IMR-90 (cell line): ENCODE measurements around the gene MASP2. TPM values are rescaled to one million over a fixed set of nuclear protein-coding genes. Genes with fewer than 3 reads are reported as not detected.

Source experiments
- ATAC-seq: fragments of 200-7000 bp; cut with Tn5 transposase; 2 replicates; pipeline ENCODE4 v1.9.1; 2020; ENCODE audit warnings: low read depth, mild to moderate bottlenecking, moderate library complexity
- BruUV-seq: library from RNA; stranded (reverse); fragments of 400-500 nt; replicated peaks from 2 replicates; lab custom pipeline; 2021; lab: Mats Ljungman, UMichigan
- CTCF ChIA-PET: fragments of 300-600 bp; formaldehyde crosslinking; extraction: SDS; loops from one replicate; lab custom pipeline; 2021; ENCODE audit warnings: antibody characterized with exemption; lab: Yijun Ruan, JAX
- POLR2A ChIA-PET: fragments of 300-600 bp; sonication (Branson Sonifier 250); formaldehyde crosslinking; loops from one replicate; lab custom pipeline; 2022; ENCODE audit warnings: antibody characterized with exemption; ENCODE audit not compliant: unreplicated experiment; lab: Charles Lee
- DNase-seq: peaks from one replicate; pipeline ENCODE4 v3.0.0; 2013
- H2AFZ ChIP-seq: replicated peaks from 2 replicates; pipeline ENCODE3; 2013; ENCODE audit warnings: low read length, mild to moderate bottlenecking; ENCODE audit not compliant: poor library complexity
- H2AK5ac ChIP-seq: 2 replicates; pipeline ENCODE4 v1.6.1; 2013; ENCODE audit warnings: low read depth, low read length, inconsistent platforms
- H2AK9ac ChIP-seq: replicated peaks from 2 replicates; pipeline ENCODE3; 2013; ENCODE audit warnings: mild to moderate bottlenecking, low read depth, low read length, moderate library complexity; ENCODE audit not compliant: poor library complexity
- H2BK120ac ChIP-seq: 2 replicates; pipeline ENCODE4 v1.6.1; 2013; ENCODE audit warnings: low read depth, low read length, inconsistent platforms
- H2BK15ac ChIP-seq: 3 replicates; pipeline ENCODE4 v1.6.1; 2013; ENCODE audit warnings: low read depth, low read length, inconsistent platforms
- H2BK20ac ChIP-seq: 2 replicates; pipeline ENCODE4 v1.6.1; 2013; ENCODE audit warnings: low read depth, mild to moderate bottlenecking, inconsistent platforms, low read length, moderate library complexity
- H2BK5ac ChIP-seq: 2 replicates; pipeline ENCODE4 v1.6.1; 2013; ENCODE audit warnings: mild to moderate bottlenecking, low read depth, low read length, inconsistent platforms; ENCODE audit not compliant: poor library complexity, severe bottlenecking
- H3K14ac ChIP-seq: replicated peaks from 2 replicates; pipeline ENCODE4 v1.6.1; 2013; ENCODE audit warnings: low read depth, low read length, inconsistent platforms
- H3K18ac ChIP-seq: 2 replicates; pipeline ENCODE4 v1.6.1; 2013; ENCODE audit warnings: low read depth, low read length, control low read depth
- H3K23ac ChIP-seq: 2 replicates; pipeline ENCODE4 v1.6.1; 2013; ENCODE audit warnings: low read depth, low read length, inconsistent platforms
- H3K27ac ChIP-seq: 2 replicates; pipeline ENCODE4 v1.5.1; 2013; ENCODE audit warnings: mild to moderate bottlenecking, control low read depth, low read length; ENCODE audit not compliant: insufficient read depth
- H3K27me3 ChIP-seq: 2 replicates; pipeline ENCODE4 v1.6.1; 2013; ENCODE audit warnings: low read length; ENCODE audit not compliant: control insufficient read depth, insufficient read depth
- H3K36me3 ChIP-seq: 2 replicates; pipeline ENCODE4 v1.6.1; 2013; ENCODE audit warnings: low read length, mixed read lengths; ENCODE audit not compliant: control insufficient read depth, insufficient read depth
- H3K4ac ChIP-seq: 2 replicates; pipeline ENCODE4 v1.6.1; 2013; ENCODE audit warnings: low read depth, low read length, inconsistent platforms
- H3K4me1 ChIP-seq: 2 replicates; pipeline ENCODE4 v1.6.1; 2013; ENCODE audit warnings: low read length, mixed read lengths; ENCODE audit not compliant: control insufficient read depth, insufficient read depth
- H3K4me2 ChIP-seq: 2 replicates; pipeline ENCODE4 v1.6.1; 2013; ENCODE audit warnings: low read depth, mild to moderate bottlenecking, control low read depth, low read length, moderate library complexity
- H3K4me3 ChIP-seq: 2 replicates; pipeline ENCODE4 v1.5.1; 2013; ENCODE audit warnings: low read depth, mild to moderate bottlenecking, control low read depth, low read length, moderate library complexity; ENCODE audit not compliant: insufficient read depth
- H3K56ac ChIP-seq: 2 replicates; pipeline ENCODE4 v1.6.1; 2013; ENCODE audit warnings: low read length, inconsistent platforms; ENCODE audit not compliant: insufficient read depth; ENCODE audit errors: extremely low read depth
- H3K79me1 ChIP-seq, 2 experiments: 2 replicates each; pipeline ENCODE4 v1.6.1; 2013; ENCODE audit warnings: low read length in 2 of 2, inconsistent platforms in 1 of 2, low read depth in 1 of 2
- H3K9ac ChIP-seq: 2 replicates; pipeline ENCODE4 v1.6.1; 2013; ENCODE audit warnings: low read depth, low read length, control low read depth
- H3K9me1 ChIP-seq: 2 replicates; pipeline ENCODE4 v1.6.1; 2013; ENCODE audit warnings: low read length, inconsistent platforms; ENCODE audit not compliant: insufficient read depth
- H3K9me3 ChIP-seq: 2 replicates; pipeline ENCODE4 v1.6.1; 2013; ENCODE audit warnings: low read length; ENCODE audit not compliant: control insufficient read depth, insufficient read depth
- H4K20me1 ChIP-seq: 2 replicates; pipeline ENCODE4 v1.6.1; 2013; ENCODE audit warnings: low read length, inconsistent platforms; ENCODE audit not compliant: insufficient read depth
- H4K5ac ChIP-seq: 2 replicates; pipeline ENCODE4 v1.6.1; 2013; ENCODE audit warnings: mild to moderate bottlenecking, low read depth, low read length, control low read depth
- H4K8ac ChIP-seq, 2 experiments: 2 replicates each; pipeline ENCODE4 v1.6.1; 2013; ENCODE audit warnings: low read depth in 2 of 2, low read length in 2 of 2, control low read depth in 1 of 2, inconsistent platforms in 1 of 2
- H4K91ac ChIP-seq: 2 replicates; pipeline ENCODE4 v1.6.1; 2013; ENCODE audit warnings: low read depth, low read length, inconsistent platforms; ENCODE audit not compliant: insufficient read depth
- BHLHE40 ChIP-seq: fragments of 150-350 bp; IDR thresholded peaks from 2 replicates; pipeline ENCODE4 v1.6.1; 2016; ENCODE audit warnings: mild to moderate bottlenecking, low read depth, low read length
- CEBPB ChIP-seq: IDR thresholded peaks from 2 replicates; pipeline ENCODE4 v1.6.1; 2012; ENCODE audit warnings: low read depth, low read length, improper control_type of control experiment
- CHD1 ChIP-seq: IDR thresholded peaks from 2 replicates; pipeline ENCODE4 v1.6.1; 2012; ENCODE audit warnings: low read depth, low read length, improper control_type of control experiment
- CTCF ChIP-seq: conservative IDR thresholded peaks from 2 replicates; pipeline ENCODE4 v1.5.1; 2012; ENCODE audit warnings: mild to moderate bottlenecking, low read depth, low read length, improper control_type of control experiment
- ELK1 ChIP-seq: fragments of 150-350 bp; IDR thresholded peaks from 2 replicates; pipeline ENCODE4 v1.6.1; 2016; ENCODE audit warnings: low read depth, mild to moderate bottlenecking, low read length, moderate library complexity, borderline replicate concordance
- FOS ChIP-seq: fragments of 150-350 bp; IDR thresholded peaks from 2 replicates; pipeline ENCODE4 v1.6.1; 2016; ENCODE audit warnings: low read depth, low read length
- MAFK ChIP-seq: IDR thresholded peaks from 2 replicates; pipeline ENCODE4 v1.6.1; 2012; ENCODE audit warnings: low read depth, low read length, improper control_type of control experiment
- MAZ ChIP-seq: IDR thresholded peaks from 2 replicates; pipeline ENCODE4 v1.6.1; 2012; ENCODE audit warnings: low read depth, mild to moderate bottlenecking, low read length, improper control_type of control experiment, moderate library complexity, borderline replicate concordance
- MXI1 ChIP-seq: IDR thresholded peaks from 2 replicates; pipeline ENCODE4 v1.6.1; 2012; ENCODE audit warnings: low read depth, mild to moderate bottlenecking, low read length, moderate library complexity, borderline replicate concordance
- NFE2L2 ChIP-seq: fragments of 150-350 bp; IDR thresholded peaks from 2 replicates; pipeline ENCODE4 v1.6.1; 2016; ENCODE audit warnings: low read depth, mild to moderate bottlenecking, low read length
- POLR2A ChIP-seq: IDR thresholded peaks from 2 replicates; pipeline ENCODE4 v1.6.1; 2012; ENCODE audit warnings: mild to moderate bottlenecking, low read depth, low read length
- RAD21 ChIP-seq: IDR thresholded peaks from 2 replicates; pipeline ENCODE4 v1.6.1; 2012; ENCODE audit warnings: low read length, improper control_type of control experiment
- RCOR1 ChIP-seq: IDR thresholded peaks from 2 replicates; pipeline ENCODE4 v1.6.1; 2012; ENCODE audit warnings: mild to moderate bottlenecking, low read length, improper control_type of control experiment; ENCODE audit not compliant: insufficient replicate concordance
- RFX5 ChIP-seq: IDR thresholded peaks from 2 replicates; pipeline ENCODE4 v1.8.0; 2012; ENCODE audit warnings: low read depth, mild to moderate bottlenecking, low read length, moderate library complexity
- SMC3 ChIP-seq: fragments of 150-350 bp; IDR thresholded peaks from 2 replicates; pipeline ENCODE4 v1.6.1; 2016; ENCODE audit warnings: low read depth, mild to moderate bottlenecking, antibody characterized with exemption, low read length, moderate library complexity
- USF2 ChIP-seq: fragments of 150-350 bp; IDR thresholded peaks from 2 replicates; pipeline ENCODE4 v1.6.1; 2017; ENCODE audit warnings: mild to moderate bottlenecking, antibody characterized with exemption, low read length, low read depth
- WGBS, 2 experiments: methylation state at CpG; one replicate each; pipeline versions ENCODE4 v1.1.5 to v1.1.7; 2013; ENCODE audit warnings: missing lambda C conversion rate in 2 of 2; ENCODE audit not compliant: insufficient read length in 1 of 2; ENCODE audit errors: extremely low coverage in 2 of 2; 5-methylcytosine and 5-hydroxymethylcytosine counted together
- dilution Hi-C: fragments of 300-500 bp; cut with HindIII; formaldehyde crosslinking; loops from one replicate; pipeline ENCODE4 v1.14.3; 2018; ENCODE audit warnings: low sequenced_read_pairs; ENCODE audit not compliant: unreplicated experiment
- in situ Hi-C: fragments of 300-500 bp; cut with MboI; formaldehyde crosslinking; loops from 3 replicates; pipeline ENCODE4 v1.14.3; 2019; ENCODE audit warnings: low sequenced_read_pairs, inconsistent platforms, mixed read lengths
- intact Hi-C: fragments of 100-400 bp; cut with micrococcal nuclease; formaldehyde crosslinking; loops from 2 replicates; pipeline ENCODE4 v1.10.0; 2022
- polyA plus RNA-seq, 3 experiments: library from polyadenylated mRNA; depleted of rRNA; stranded (reverse); fragments of >200 nt; gene quantifications; 2 replicates each; pipeline ENCODE4 v1.2.3, GENCODE V29; 2012; ENCODE audit warnings: low replicate concordance in 1 of 3
- total RNA-seq: library from RNA; depleted of rRNA; stranded (reverse); fragments of >200 nt; gene quantifications from 2 replicates; pipeline ENCODE4 v1.2.3, GENCODE V29; 2012

Gene MASP2
- total and polyA plus RNA-seq, 2 of the 4 experiments (the other 2 are of a cell fraction) = 0.03 TPM; not detected in 1

- Histone ChIP-seq H2AK5ac (no peak overlapping the region), H3K4me1 (no peaks in the 10 kb centered on the region), H4K8ac (no peak overlapping the region), H3K4me2 (no peak overlapping the region), H3K9me1 (no peaks in the 10 kb centered on the region), H2BK15ac (no peak overlapping the region), H2AFZ (no peak overlapping the region), H3K27ac (no peak overlapping the region), H3K56ac (no peak overlapping the region), H2BK20ac (no peak overlapping the region), H3K36me3 (peaks cover 17% of the 10 kb centered on the region), H3K27me3 (no peaks in the 10 kb centered on the region), H3K9me3 (no peaks in the 10 kb centered on the region), H4K20me1 (peaks cover 11% of the 10 kb centered on the region), H3K18ac (no peak overlapping the region), H4K5ac (no peak overlapping the region), H3K14ac (no peak overlapping the region), H4K91ac (no peak overlapping the region), H3K9ac (no peak overlapping the region), H2BK5ac (no peak overlapping the region), H3K4ac (no peak overlapping the region), H3K79me1 (peaks cover 7 to 10% of the 10 kb centered on the region in 2 experiments; a peak in 3 of 4 replicates), H3K4me3 (no peak overlapping the region), H2AK9ac (no peak overlapping the region), H3K23ac (no peak overlapping the region), H2BK120ac (no peak overlapping the region)
- no TSS peak for BruUV-seq
- DNase-seq (no peak), ATAC-seq (no peak)
- in situ Hi-C loops = loop anchor here (10.0 kb wide), 1 partner anchor 614 kb away; no protein-coding TSS in a partner anchor
- TF ChIP-seq CEBPB (no peak), CTCF (no peak), MXI1 (no peak), POLR2A (no peak), RCOR1 (no peak), RFX5 (no peak), SMC3 (no peak), ELK1 (no peak), BHLHE40 (no peak), NFE2L2 (no peak), FOS (no peak), CHD1 (no peak), MAZ (no peak), MAFK (no peak), RAD21 (no peak), USF2 (no peak)
- intact Hi-C loops = no loop called here
- POLR2A ChIA-PET = no interaction called here
- dilution Hi-C loops = no loop called here
- WGBS, 2 experiments = no CpG with 5 or more reads among the region's 9 CpGs
- CTCF ChIA-PET = interaction anchor here (0.7 kb wide), 1 partner anchor 182 kb away, joined by 4 read pairs; no protein-coding TSS in a partner anchor
These were observed 16.2 kb downstream of the MASP2 start for GRCh38 chr1:11030865-11031264.
